GM23338 (cell line): Measurements from ENCODE around the gene IDH3B. TPM values are rescaled to one million over a fixed set of nuclear protein-coding genes. Genes with fewer than 3 reads are reported as not detected.
A peak's percentile ranks its signal among the peaks of the same experiment; 100 is the strongest.
"Not testable (repeated sequence)": the region's sequence is repeated elsewhere in the genome, so short reads cannot be mapped to it uniquely, and the experiment has no call there.

Experiments used
- ATAC-seq: fragments of 200-7000 bp; cut with Tn5 transposase; 3 replicates; pipeline ENCODE4 v1.9.1; 2020
- DNase-seq: peaks from one replicate; pipeline ENCODE4 v3.0.0-alpha.2; 2015; ENCODE audit warnings: low spot score
- H2AFZ ChIP-seq: fragments of 200-600 bp; sonication (generic); 2 replicates; pipeline ENCODE4 v1.8.0; 2016; ENCODE audit warnings: antibody characterized with exemption, mild to moderate bottlenecking, moderate library complexity
- H3F3A ChIP-seq: fragments of 200-600 bp; sonication (generic); replicated peaks from 2 replicates; pipeline ENCODE4 v1.8.0; 2017; ENCODE audit warnings: antibody characterized with exemption, mixed run types, low read depth
- H3K27ac ChIP-seq: fragments of 200-600 bp; sonication (generic); 2 replicates; pipeline ENCODE4 v1.6.1; 2016; ENCODE audit warnings: low read depth
- H3K27me3 ChIP-seq: fragments of 200-600 bp; sonication (generic); 2 replicates; pipeline ENCODE4 v1.8.0; 2016; ENCODE audit warnings: mild to moderate bottlenecking, mixed run types, moderate library complexity; ENCODE audit not compliant: insufficient read depth
- H3K36me3 ChIP-seq: fragments of 200-600 bp; sonication (generic); 2 replicates; pipeline ENCODE4 v1.8.0; 2016; ENCODE audit warnings: mild to moderate bottlenecking; ENCODE audit not compliant: insufficient read depth
- H3K4me1 ChIP-seq: fragments of 200-600 bp; sonication (generic); 2 replicates; pipeline ENCODE4 v1.8.0; 2016; ENCODE audit warnings: mild to moderate bottlenecking, moderate library complexity; ENCODE audit not compliant: insufficient read depth
- H3K4me2 ChIP-seq: fragments of 200-600 bp; sonication (generic); 2 replicates; pipeline ENCODE4 v1.7.1; 2017; ENCODE audit warnings: mixed run types
- H3K4me3 ChIP-seq: fragments of 200-600 bp; sonication (generic); 2 replicates; pipeline ENCODE4 v1.6.1; 2016; ENCODE audit warnings: mixed run types
- H3K79me2 ChIP-seq: fragments of 200-600 bp; sonication (generic); replicated peaks from 2 replicates; pipeline ENCODE4 v1.8.0; 2017; ENCODE audit warnings: mild to moderate bottlenecking; ENCODE audit not compliant: insufficient read depth
- H3K9me2 ChIP-seq: fragments of 200-600 bp; sonication (generic); 2 replicates; pipeline ENCODE4 v1.8.0; 2017; ENCODE audit not compliant: insufficient read depth
- H4K20me1 ChIP-seq: fragments of 200-600 bp; sonication (generic); replicated peaks from 2 replicates; pipeline ENCODE4 v1.8.0; 2017; ENCODE audit warnings: mild to moderate bottlenecking; ENCODE audit not compliant: insufficient read depth
- H3K27ac Mint-ChIP-seq: 2 replicates; pipeline ENCODE4 v1.8.0; 2020; ENCODE audit warnings: inconsistent platforms, mild to moderate bottlenecking, moderate library complexity, mixed read lengths
- H3K27me3 Mint-ChIP-seq: 3 replicates; pipeline ENCODE4 v1.8.0; 2022; ENCODE audit warnings: low read depth, mild to moderate bottlenecking, moderate library complexity, mixed read lengths, inconsistent platforms; ENCODE audit not compliant: insufficient read depth, poor library complexity
- H3K36me3 Mint-ChIP-seq: 3 replicates; pipeline ENCODE4 v1.8.0; 2021; ENCODE audit warnings: low read depth, mild to moderate bottlenecking, inconsistent platforms, moderate library complexity, mixed read lengths
- H3K4me1 Mint-ChIP-seq: 3 replicates; pipeline ENCODE4 v1.8.0; 2020; ENCODE audit warnings: mild to moderate bottlenecking, inconsistent platforms, mixed read lengths
- H3K4me3 Mint-ChIP-seq: 3 replicates; pipeline ENCODE4 v1.8.0; 2021; ENCODE audit warnings: moderate library complexity, mild to moderate bottlenecking, inconsistent platforms, mixed read lengths
- H3K9me3 Mint-ChIP-seq: 3 replicates; pipeline ENCODE4 v1.8.0; 2020; ENCODE audit warnings: moderate library complexity, mild to moderate bottlenecking, inconsistent platforms, mixed read lengths
- CREB1 ChIP-seq: fragments of 250-450 bp; sonication (Bioruptor Pico); IDR thresholded peaks from 2 replicates; pipeline ENCODE4 v1.5.0; 2020; ENCODE audit warnings: low read depth, mild to moderate bottlenecking, moderate library complexity
- CTCF ChIP-seq, 2 experiments: fragments of 200-600 bp in 1 of 2; sonication (generic) in 1 of 2; conservative IDR thresholded peaks; 2 replicates each; pipeline versions ENCODE4 v1.5.1 to v1.6.1; 2016 to 2017; ENCODE audit warnings: antibody characterized with exemption in 2 of 2, low read depth in 2 of 2, mild to moderate bottlenecking in 2 of 2, moderate library complexity in 1 of 2
- EZH2 ChIP-seq: fragments of 200-600 bp; sonication (generic); IDR thresholded peaks from one replicate; pipeline ENCODE4 v1.8.0; 2017; ENCODE audit warnings: antibody characterized with exemption, mild to moderate bottlenecking, low read depth; ENCODE audit not compliant: unreplicated experiment
- polyA plus RNA-seq: library from polyadenylated mRNA; unstranded; fragments of >200 nt; fragmentation: Nextera tagmentation; extraction: Ambion mirVana; gene quantifications from 2 replicates; pipeline ENCODE4 v1.2.1, GENCODE V29; 2016
- total RNA-seq: library from RNA; depleted of rRNA; stranded (reverse); fragments of >200 nt; shearing (Covaris generic); gene quantifications from 2 replicates; pipeline ENCODE4 v1.2.3, GENCODE V29; 2014

Gene IDH3B
- total and polyA plus RNA-seq, 2 experiments from 2014 or later = 87.1 to 126 TPM

- not testable (repeated sequence) for H3K4me3 Mint-ChIP-seq, H3K36me3 Mint-ChIP-seq
Observed at GRCh38 chr20:2695984-2696525, 32.0 kb upstream of the IDH3B start.

GRCh38 chr20:2695206-2695983, 31.4 kb upstream of the IDH3B start:
- H2AFZ ChIP-seq = no peak overlapping the region
- H3K4me2 ChIP-seq = 0 out of 2 replicates have a peak overlapping the region, but pooled peaks have one; percentile 65
- peaks cover 14% of the 10 kb centered on the region; the same call in 1 of the 2 replicates for H3K4me1 ChIP-seq
- peaks cover 9% of the 10 kb centered on the region; the same call in 2 of the 3 replicates for H3K9me3 Mint-ChIP-seq
- no peak overlapping the region for H3K27ac Mint-ChIP-seq
- ATAC-seq (no peak), DNase-seq (no peak)
- H3K36me3 ChIP-seq = no peaks in the 10 kb centered on the region
- H3K27me3 Mint-ChIP-seq = peaks cover 75% of the 10 kb centered on the region
- H3K36me3 Mint-ChIP-seq = peaks cover 7% of the 10 kb centered on the region; the same call in 1 of the 3 replicates
- peaks cover 90% of the 10 kb centered on the region for H3K27me3 ChIP-seq
- no peaks in the 10 kb centered on the region for H3K9me2 ChIP-seq
- peaks cover 41% of the 10 kb centered on the region for H3K4me1 Mint-ChIP-seq
- no peak for TF ChIP-seq CREB1 (CRISPR knock-in tag)
- TF ChIP-seq EZH2 = peak; percentile 67
- 0 out of 2 replicates have a peak overlapping the region, but pooled peaks have one; percentile 46 for H3K4me3 ChIP-seq
- H3F3A ChIP-seq = peaks cover 7% of the 10 kb centered on the region; the same call in 1 of the 2 replicates
- peaks cover 15% of the 10 kb centered on the region; the same call in 1 of the 2 replicates for H4K20me1 ChIP-seq
- H3K79me2 ChIP-seq = no peaks in the 10 kb centered on the region
- no peak overlapping the region for H3K27ac ChIP-seq
- peak overlapping the region; percentile 49 for H3K4me3 Mint-ChIP-seq

More at GRCh38 chr20:2695984-2696525, 32.0 kb upstream of the IDH3B start:
- peaks cover 13% of the 10 kb centered on the region; the same call in 1 of the 2 replicates for H4K20me1 ChIP-seq
- not testable (repeated sequence) for H3K9me3 Mint-ChIP-seq, H3K79me2 ChIP-seq, H3K4me2 ChIP-seq, H2AFZ ChIP-seq, H3K9me2 ChIP-seq, H3K36me3 ChIP-seq, ATAC-seq, H3K27ac Mint-ChIP-seq, DNase-seq, H3K4me3 ChIP-seq, H3K27ac ChIP-seq, H3F3A ChIP-seq
- Mint-ChIP-seq H3K4me1 (peaks cover 48% of the 10 kb centered on the region), H3K27me3 (peaks cover 75% of the 10 kb centered on the region)
- peaks cover 21% of the 10 kb centered on the region; the same call in 1 of the 2 replicates for H3K4me1 ChIP-seq
- H3K27me3 ChIP-seq = peaks cover 90% of the 10 kb centered on the region

GRCh38 chr20:2694519-2694918, 30.5 kb upstream of the IDH3B start:
- Histone ChIP-seq H3K27me3 (peaks cover 90% of the 10 kb centered on the region), H3K36me3 (no peaks in the 10 kb centered on the region), H3F3A (peaks cover 7% of the 10 kb centered on the region; the same call in 1 of the 2 replicates), H3K27ac (no peak overlapping the region), H3K4me3 (peak overlapping the region; percentile 46), H2AFZ (no peak overlapping the region), H3K4me2 (peak overlapping the region; percentile 65; the same call in 1 of the 2 replicates), H3K9me2 (no peaks in the 10 kb centered on the region), H3K4me1 (peaks cover 11% of the 10 kb centered on the region; the same call in 1 of the 2 replicates), H4K20me1 (peaks cover 14% of the 10 kb centered on the region; the same call in 1 of the 2 replicates), H3K79me2 (no peaks in the 10 kb centered on the region)
- ATAC-seq (no peak), DNase-seq (no peak)
- peaks cover 77% of the 10 kb centered on the region for H3K27me3 Mint-ChIP-seq
- TF ChIP-seq CTCF (conservative IDR thresholded peaks at IDR 0.05; ENCODE audit: low read depth in 2 of 2) (no peak), EZH2 (peak; percentile 58)
- peaks cover 9% of the 10 kb centered on the region; the same call in 2 of the 3 replicates for H3K9me3 Mint-ChIP-seq
- peaks cover 7% of the 10 kb centered on the region; the same call in 1 of the 3 replicates for H3K36me3 Mint-ChIP-seq
- H3K4me1 Mint-ChIP-seq = peaks cover 37% of the 10 kb centered on the region
- H3K4me3 Mint-ChIP-seq = peak overlapping the region; percentile 49; the same call in 2 of the 3 replicates
- H3K27ac Mint-ChIP-seq = no peak overlapping the region
